HG03097 (cell line): ENCODE data around the gene CCR9.

Source experiments
- ATAC-seq: cut with Tn5 transposase; IDR thresholded peaks from one replicate; pipeline ENCODE4 v1.9.1; 2021; ENCODE audit not compliant: unreplicated experiment, low FRiP score

Gene CCR9

DNA sequence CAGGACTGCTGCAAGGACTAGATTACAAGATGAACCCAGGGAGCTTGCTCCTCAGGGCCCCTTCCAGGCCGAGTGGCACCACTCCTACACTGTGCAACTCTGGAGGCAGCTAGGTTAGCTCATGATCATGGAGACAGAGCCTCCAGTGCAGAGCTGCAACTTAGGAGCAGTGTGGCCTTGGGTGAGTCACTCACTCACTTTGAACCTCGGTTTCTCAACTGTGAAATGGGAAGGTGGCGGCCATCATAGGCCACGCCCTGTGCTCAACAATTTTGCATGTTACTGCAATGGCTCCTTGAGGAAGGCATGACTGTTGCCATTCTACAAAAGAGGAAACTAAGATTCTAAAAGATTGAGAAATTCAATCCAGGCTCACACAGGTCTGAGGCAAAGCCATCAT is 45.8 kb downstream of the CCR9 start:
- no peak for ATAC-seq

DNA sequence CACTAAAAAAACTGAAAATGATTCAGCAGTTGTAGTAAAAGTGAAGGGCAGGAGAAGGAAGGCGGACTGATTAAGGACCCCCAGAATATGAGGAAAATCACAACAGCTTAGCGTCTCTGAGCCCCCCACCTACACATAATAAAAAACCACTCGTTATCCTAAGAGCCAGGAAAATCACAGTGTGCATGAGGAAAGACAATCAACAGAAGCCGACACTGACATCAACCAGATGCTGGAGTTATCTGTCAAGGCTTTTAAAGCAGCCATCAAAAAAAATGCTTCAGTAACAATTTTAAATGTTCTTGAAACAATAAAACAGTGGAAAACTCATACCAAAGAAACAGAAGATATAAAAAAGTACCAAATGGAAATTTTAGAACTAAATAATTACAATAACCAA is 47.2 kb downstream of the CCR9 start:
- no peak for ATAC-seq

GRCh38 chr3:45936261-45936660 is 49.9 kb downstream of the CCR9 start:
- no peak for ATAC-seq

DNA sequence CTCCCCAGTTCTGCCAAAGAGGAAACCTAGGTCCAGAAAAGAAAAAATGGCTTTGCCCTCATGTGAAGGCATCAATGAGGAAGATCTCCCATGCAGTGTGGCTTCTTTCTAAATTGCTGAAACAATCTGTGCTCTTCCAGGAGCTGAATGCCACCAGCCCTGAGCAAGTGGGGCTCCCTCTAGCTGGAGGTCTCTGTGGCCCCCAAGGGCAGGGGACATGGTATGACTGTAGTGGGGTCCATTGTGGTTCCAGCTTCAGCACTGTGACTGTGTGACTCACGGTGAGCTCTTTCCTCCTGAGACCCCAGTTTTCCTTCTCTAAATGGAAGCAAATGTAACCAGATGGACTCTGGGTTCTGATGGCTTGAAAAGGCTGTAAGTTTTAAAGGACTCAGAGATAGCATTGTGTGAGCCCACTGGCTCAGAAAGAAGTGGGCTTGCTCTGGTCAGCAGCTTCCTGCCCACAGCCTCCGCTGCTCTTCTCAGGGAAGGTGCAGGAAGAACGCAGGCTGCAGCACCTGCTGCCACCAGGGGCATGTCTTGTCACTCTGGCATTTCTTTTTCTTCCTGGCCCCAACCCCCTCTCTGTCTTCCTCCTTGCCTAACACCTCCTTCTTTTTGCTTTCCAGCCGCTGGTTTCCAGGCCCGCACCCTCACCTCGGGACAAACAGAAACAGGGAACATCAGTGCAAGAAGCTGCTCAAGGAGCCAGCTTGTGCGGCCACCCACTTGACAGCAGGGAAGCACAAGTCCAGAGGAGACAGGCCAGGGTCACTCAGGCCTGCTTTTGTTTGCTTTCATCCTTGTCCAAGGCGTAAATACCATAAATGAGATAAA is 51.1 kb downstream of the CCR9 start:
- ATAC-seq, result no peak

DNA sequence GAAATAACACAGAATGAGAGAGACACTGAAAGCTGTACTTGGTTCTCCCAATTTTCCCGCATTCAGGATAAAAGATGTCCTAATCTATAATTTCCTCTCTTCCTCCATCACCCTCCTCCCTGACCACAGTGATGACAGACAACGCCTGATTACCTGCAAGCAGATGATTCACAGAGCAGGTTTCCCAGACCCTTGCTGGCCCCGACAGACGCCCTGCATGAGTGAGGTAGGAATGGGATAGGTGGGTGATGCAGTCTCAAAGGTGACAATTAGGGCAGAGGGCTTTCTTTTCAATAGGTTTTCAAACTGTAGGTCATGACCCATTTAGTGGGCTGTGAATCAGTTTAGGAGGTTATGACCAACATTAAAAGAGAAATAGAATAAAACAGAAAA is 51.7 kb downstream of the CCR9 start:
- ATAC-seq, result no peak

DNA sequence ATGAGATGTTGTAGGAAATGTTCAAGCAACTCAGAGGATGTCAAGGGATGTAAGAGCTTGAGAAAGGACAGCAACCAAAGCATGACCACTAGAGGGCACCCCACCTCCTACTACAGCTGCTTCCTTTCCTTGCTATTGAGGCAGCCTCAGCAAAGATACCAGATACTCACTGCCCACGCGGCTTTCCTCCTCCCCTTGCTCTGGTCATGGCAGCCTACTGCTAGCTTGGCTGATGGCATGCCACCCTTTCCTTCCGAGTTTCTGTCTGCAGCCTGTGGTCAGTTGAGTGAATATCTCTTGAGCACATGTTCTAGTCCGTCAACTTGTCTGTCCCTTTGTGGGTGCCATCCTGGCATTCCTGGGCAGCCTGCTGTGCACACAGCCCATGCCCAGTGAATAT is 52.5 kb downstream of the CCR9 start:
- ATAC-seq, result no peak

GRCh38 chr3:45939341-45939771 is 53.0 kb downstream of the CCR9 start:
- no peak for ATAC-seq

- ATAC-seq, result no peak
Observed at GRCh38 chr3:45940004-45940780, 53.8 kb downstream of the CCR9 start.

DNA sequence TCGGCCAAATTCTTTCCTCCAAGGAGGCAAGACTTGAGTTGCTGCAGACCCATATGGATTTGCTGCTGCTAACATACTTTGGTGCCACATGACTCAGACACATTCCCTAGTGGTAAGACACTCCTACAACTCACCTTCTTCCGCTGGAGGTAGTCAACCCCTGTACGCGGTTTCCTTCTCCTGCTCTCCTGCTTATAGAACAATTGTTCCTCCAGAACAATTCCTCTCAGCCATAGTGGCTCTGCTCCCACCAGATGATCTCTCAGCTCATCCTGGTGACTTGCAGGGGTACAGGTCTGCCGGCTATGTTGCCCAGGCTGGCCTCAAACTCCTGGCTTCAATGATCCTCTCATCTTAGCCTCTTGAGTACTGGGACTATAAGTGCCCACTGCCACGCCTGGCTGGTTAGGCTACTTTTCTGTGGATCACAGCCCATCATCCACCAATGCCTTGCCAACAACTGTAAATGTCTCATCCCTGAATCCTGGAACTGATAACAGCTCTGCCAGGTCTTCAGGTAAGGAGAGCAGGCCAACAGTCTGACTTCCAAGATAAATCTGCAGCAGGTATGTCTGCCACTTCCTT is 54.5 kb downstream of the CCR9 start:
- no peak for ATAC-seq

GRCh38 chr3:45942051-45942825 is 55.9 kb downstream of the CCR9 start:
- no peak for ATAC-seq

DNA sequence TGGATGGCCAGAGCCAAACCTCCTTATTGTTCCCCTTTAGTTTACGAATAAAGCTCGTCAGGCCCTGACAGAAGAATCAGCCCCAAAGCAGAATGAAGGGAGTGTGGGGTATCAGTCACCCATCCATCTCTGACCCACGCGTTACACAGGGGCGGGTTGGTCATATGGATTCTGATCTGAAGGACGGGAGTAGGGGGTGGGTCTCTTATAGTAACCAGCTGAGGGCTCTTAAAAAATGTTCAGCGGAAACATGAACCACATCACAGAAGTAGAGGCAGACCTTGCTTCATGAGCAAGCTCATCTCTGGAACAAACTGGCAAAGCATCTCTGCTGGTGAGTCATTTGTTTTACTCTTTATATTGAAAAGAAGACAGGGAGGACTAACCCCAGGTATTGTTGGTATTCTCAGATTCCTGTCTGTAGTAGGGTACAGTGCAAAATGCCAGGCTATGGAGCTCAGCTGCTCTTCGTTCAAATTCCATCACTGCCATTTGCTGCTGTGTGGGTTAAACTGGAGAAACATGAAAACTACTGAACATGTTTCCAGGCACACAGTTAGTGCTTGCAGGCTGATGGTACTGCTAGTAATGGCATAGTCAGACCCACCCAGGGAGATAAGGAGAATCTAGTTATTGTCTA is 57.0 kb downstream of the CCR9 start, which contains the start of gene CXCR6:
CXCR6 (plus strand) TSS at position 258 of the 640 bp plus-strand sequence. CDS start 3,018 bp downstream, outside the sequence.
- no peak for ATAC-seq

- no peak for ATAC-seq
Observed at GRCh38 chr3:45944830-45945620, 58.7 kb downstream of the CCR9 start.

- ATAC-seq, result no peak
Observed at GRCh38 chr3:45946307-45946706, 60.0 kb downstream of the CCR9 start.

GRCh38 chr3:45946875-45947274 is 60.5 kb downstream of the CCR9 start:
- ATAC-seq, result no peak

- ATAC-seq, result no peak
Observed at GRCh38 chr3:45947361-45947760, 61.0 kb downstream of the CCR9 start.

DNA sequence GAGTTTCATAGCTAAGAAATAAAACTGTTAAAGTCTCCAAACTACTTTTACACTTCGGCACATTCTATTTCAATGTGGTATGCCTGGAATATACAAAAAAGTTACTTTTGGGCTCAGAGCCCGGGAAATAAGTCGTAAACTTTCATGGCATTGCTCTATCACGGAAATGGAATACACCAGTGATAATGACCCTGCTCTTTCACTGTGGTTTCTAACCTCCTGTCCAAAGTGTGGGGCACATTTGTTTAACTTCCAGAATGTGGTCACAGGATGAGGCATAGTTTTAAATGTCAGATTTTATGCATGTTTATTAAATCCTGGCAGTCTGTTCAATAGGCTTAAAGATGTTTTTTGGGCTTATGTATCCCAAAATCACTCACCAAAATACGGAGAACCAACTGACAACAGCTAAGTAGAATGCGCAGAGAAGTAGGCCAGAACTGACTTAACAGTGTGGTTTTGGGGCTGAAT is 62.0 kb downstream of the CCR9 start:
- ATAC-seq, result no peak

GRCh38 chr3:45948881-45949280 is 62.5 kb downstream of the CCR9 start:
- no peak for ATAC-seq

GRCh38 chr3:45949432-45949831 is 63.1 kb downstream of the CCR9 start:
- ATAC-seq, result no peak

DNA sequence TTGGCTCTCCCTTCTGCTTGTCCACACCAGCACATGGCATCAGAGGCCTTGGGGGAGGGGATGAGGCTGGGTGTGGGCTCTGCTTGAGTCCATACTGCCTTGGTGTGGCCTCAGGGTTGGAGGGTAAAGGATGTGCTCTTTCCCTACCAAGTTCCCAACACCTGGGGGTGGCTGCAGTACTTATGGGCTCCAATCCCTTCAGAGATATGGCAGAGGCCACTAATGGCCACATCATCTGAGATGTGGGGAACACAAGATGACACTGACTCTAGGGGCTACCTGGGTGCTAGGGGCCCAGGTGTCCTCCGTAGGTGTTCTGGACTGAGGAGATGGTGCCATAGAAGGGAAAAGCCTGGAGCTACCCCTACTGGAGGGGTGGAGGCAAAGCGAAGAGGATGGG is 63.8 kb downstream of the CCR9 start:
- ATAC-seq, result no peak
